Panc1 (cell line): ENCODE measurements around the gene WARS2. TPM values are rescaled to one million over a fixed set of nuclear protein-coding genes. Genes with fewer than 3 reads are reported as not detected.

Source experiments
- ATAC-seq: fragments of 200-7000 bp; cut with Tn5 transposase; 2 replicates; pipeline ENCODE4 v1.9.1; 2020; ENCODE audit warnings: mild to moderate bottlenecking, moderate library complexity
- BruUV-seq: library from RNA; stranded (reverse); fragments of 400-500 nt; replicated peaks from 2 replicates; lab custom pipeline; 2021; lab: Mats Ljungman, UMichigan
- CTCF ChIA-PET: fragments of 300-600 bp; sonication (Branson Sonifier 250); formaldehyde crosslinking; loops from one replicate; lab custom pipeline; 2022; ENCODE audit warnings: antibody characterized with exemption; lab: Charles Lee
- POLR2A ChIA-PET: fragments of 300-600 bp; sonication (Branson Sonifier 250); formaldehyde crosslinking; loops from one replicate; lab custom pipeline; 2022; ENCODE audit warnings: antibody characterized with exemption; lab: Charles Lee
- DNase-seq: peaks from one replicate; pipeline ENCODE4 v3.0.0-alpha.2; 2010; ENCODE audit warnings: low read depth, low spot score
- H3K27ac ChIP-seq: 2 replicates; pipeline ENCODE4 v1.5.1; 2011; ENCODE audit warnings: mild to moderate bottlenecking, low read length, inconsistent platforms
- H3K27me3 ChIP-seq: fragments of 200-500 bp; sonication (Bioruptor generic); 2 replicates; pipeline ENCODE4 v1.6.0; 2014; ENCODE audit warnings: low read length, inconsistent platforms; ENCODE audit not compliant: control insufficient read depth, insufficient read depth
- H3K36me3 ChIP-seq: fragments of 200-500 bp; sonication (Bioruptor generic); 2 replicates; pipeline ENCODE4 v1.5.1; 2014; ENCODE audit warnings: inconsistent platforms, mild to moderate bottlenecking, low read length, moderate library complexity; ENCODE audit not compliant: control insufficient read depth, insufficient read depth
- H3K4me1 ChIP-seq: 2 replicates; pipeline ENCODE4 v1.5.1; 2011; ENCODE audit warnings: inconsistent platforms, mild to moderate bottlenecking, low read length, moderate library complexity; ENCODE audit not compliant: control insufficient read depth, insufficient read depth
- H3K4me3 ChIP-seq, 2 experiments: 2 replicates each; pipeline ENCODE4 v1.5.1; 2011 to 2012; ENCODE audit warnings: low read depth in 2 of 2, low read length in 2 of 2, mild to moderate bottlenecking in 2 of 2, inconsistent platforms in 1 of 2, moderate library complexity in 1 of 2
- H3K9me3 ChIP-seq: fragments of 200-500 bp; sonication (Bioruptor generic); 2 replicates; pipeline ENCODE4 v1.5.1; 2014; ENCODE audit warnings: low read depth, mild to moderate bottlenecking, inconsistent platforms, low read length, moderate library complexity; ENCODE audit not compliant: control insufficient read depth, insufficient read depth
- POLR2AphosphoS5 ChIP-seq: IDR thresholded peaks from 2 replicates; pipeline ENCODE4 v1.6.1; 2012; ENCODE audit warnings: mild to moderate bottlenecking, low read depth, low read length, moderate library complexity
- SIN3A ChIP-seq: IDR thresholded peaks from 2 replicates; pipeline ENCODE4 v1.6.1; 2012; ENCODE audit warnings: low read depth, mild to moderate bottlenecking, low read length, moderate library complexity, borderline replicate concordance; ENCODE audit not compliant: insufficient read depth
- TCF7L2 ChIP-seq: IDR thresholded peaks from 2 replicates; pipeline ENCODE4 v1.6.1; 2011; ENCODE audit warnings: mild to moderate bottlenecking, low read depth, low read length, inconsistent platforms
- in situ Hi-C: cut with HindIII; loops from 2 replicates; pipeline ENCODE4 v1.10.0; 2016; ENCODE audit warnings: low sequenced_read_pairs, low pct_unique_long_range_greater_than_20kb
- intact Hi-C: fragments of 100-400 bp; cut with micrococcal nuclease; formaldehyde crosslinking; loops from one replicate; pipeline ENCODE4 v1.10.0; 2022; ENCODE audit not compliant: unreplicated experiment
- total RNA-seq: library from RNA; stranded (reverse); gene quantifications from one replicate; pipeline ENCODE4 v1.2.1, GENCODE V29; 2021; ENCODE audit not compliant: unreplicated experiment
- TF ChIP-seq, protein P1 (sequence below), 2 experiments: IDR thresholded peaks; 2 replicates each; pipeline ENCODE4 v1.6.1; 2011 to 2012; ENCODE audit warnings: low read depth in 2 of 2, control low read depth in 1 of 2, low read length in 1 of 2, mild to moderate bottlenecking in 1 of 2, moderate library complexity in 1 of 2; ENCODE audit not compliant: insufficient read depth in 1 of 2
- TF ChIP-seq, protein P2 (sequence below): fragments of 450-650 bp; IDR thresholded peaks from 2 replicates; pipeline ENCODE4 v1.5.1; 2017; ENCODE audit warnings: mild to moderate bottlenecking

The WARS2 gene
- total RNA-seq, 1 experiment from 2014 or later, result 6.6 TPM

DNA sequence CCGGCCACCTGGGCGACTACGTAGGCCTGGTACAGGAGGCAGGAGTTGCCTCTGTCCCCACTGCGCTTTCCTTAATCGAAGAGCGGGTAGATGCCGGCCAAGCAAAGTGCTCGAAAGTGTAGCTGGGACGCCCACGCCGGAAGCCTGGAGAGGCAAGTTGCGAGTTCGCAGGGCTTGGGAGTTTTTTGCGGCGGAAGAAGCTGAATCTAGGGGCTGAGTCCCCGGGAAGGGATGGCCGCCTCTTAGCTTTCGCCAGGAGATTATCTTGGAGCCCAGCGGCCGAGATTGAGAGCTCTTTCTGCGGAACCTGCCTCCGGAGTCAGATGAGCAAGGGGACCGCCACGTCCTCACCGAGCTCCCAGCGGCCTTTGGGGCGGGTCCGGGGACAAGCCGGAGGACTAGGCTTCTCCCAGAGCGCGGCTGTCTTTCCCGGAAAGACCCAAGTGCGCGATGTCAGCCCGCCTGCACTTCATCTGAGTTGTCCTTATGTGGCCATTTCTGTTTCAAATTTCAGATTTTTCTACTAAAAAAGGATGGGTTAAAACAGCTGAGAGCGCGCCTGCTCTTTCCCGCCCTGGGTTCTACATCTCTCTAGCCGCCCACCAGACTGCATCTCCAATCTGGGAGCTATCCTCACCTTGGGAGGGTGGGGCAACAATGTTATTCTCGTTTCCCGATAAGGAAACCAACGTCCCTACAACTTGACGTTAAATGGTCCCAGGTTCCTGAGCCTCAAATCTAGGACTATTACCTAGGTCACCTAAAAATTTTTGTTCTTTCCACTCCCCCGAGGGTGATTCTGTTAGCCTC, 139.9 kb downstream of the WARS2 start:
- TF ChIP-seq POLR2AphosphoS5, result no peak
- TF ChIP-seq, protein P1, sequence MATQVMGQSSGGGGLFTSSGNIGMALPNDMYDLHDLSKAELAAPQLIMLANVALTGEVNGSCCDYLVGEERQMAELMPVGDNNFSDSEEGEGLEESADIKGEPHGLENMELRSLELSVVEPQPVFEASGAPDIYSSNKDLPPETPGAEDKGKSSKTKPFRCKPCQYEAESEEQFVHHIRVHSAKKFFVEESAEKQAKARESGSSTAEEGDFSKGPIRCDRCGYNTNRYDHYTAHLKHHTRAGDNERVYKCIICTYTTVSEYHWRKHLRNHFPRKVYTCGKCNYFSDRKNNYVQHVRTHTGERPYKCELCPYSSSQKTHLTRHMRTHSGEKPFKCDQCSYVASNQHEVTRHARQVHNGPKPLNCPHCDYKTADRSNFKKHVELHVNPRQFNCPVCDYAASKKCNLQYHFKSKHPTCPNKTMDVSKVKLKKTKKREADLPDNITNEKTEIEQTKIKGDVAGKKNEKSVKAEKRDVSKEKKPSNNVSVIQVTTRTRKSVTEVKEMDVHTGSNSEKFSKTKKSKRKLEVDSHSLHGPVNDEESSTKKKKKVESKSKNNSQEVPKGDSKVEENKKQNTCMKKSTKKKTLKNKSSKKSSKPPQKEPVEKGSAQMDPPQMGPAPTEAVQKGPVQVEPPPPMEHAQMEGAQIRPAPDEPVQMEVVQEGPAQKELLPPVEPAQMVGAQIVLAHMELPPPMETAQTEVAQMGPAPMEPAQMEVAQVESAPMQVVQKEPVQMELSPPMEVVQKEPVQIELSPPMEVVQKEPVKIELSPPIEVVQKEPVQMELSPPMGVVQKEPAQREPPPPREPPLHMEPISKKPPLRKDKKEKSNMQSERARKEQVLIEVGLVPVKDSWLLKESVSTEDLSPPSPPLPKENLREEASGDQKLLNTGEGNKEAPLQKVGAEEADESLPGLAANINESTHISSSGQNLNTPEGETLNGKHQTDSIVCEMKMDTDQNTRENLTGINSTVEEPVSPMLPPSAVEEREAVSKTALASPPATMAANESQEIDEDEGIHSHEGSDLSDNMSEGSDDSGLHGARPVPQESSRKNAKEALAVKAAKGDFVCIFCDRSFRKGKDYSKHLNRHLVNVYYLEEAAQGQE (IDR thresholded peaks at IDR 0.05; ENCODE audit: insufficient read depth in 1 of 2, low read depth in 2 of 2, low read length in 1 of 2), result no peak
- TF ChIP-seq, protein P2, sequence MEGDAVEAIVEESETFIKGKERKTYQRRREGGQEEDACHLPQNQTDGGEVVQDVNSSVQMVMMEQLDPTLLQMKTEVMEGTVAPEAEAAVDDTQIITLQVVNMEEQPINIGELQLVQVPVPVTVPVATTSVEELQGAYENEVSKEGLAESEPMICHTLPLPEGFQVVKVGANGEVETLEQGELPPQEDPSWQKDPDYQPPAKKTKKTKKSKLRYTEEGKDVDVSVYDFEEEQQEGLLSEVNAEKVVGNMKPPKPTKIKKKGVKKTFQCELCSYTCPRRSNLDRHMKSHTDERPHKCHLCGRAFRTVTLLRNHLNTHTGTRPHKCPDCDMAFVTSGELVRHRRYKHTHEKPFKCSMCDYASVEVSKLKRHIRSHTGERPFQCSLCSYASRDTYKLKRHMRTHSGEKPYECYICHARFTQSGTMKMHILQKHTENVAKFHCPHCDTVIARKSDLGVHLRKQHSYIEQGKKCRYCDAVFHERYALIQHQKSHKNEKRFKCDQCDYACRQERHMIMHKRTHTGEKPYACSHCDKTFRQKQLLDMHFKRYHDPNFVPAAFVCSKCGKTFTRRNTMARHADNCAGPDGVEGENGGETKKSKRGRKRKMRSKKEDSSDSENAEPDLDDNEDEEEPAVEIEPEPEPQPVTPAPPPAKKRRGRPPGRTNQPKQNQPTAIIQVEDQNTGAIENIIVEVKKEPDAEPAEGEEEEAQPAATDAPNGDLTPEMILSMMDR, result no peak
- TF ChIP-seq TCF7L2, result no peak
- intact Hi-C loops, result loop anchor here (10.0 kb wide), 1 partner anchor 846 kb away; no protein-coding TSS in a partner anchor
- CTCF ChIA-PET, result no interaction called here
- POLR2A ChIA-PET, result no interaction called here
- no peak for ATAC-seq
- no TSS peak for BruUV-seq
- in situ Hi-C loops, result no loop called here
- DNase-seq, result no peak
- H3K9me3 ChIP-seq, result no peaks in the 10 kb centered on the region
- H3K27me3 ChIP-seq, result no peaks in the 10 kb centered on the region
- H3K27ac ChIP-seq, result no peak overlapping the region
- no peak overlapping the region for H3K4me3 ChIP-seq
- no peaks in the 10 kb centered on the region for H3K4me1 ChIP-seq
- no peaks in the 10 kb centered on the region for H3K36me3 ChIP-seq

DNA sequence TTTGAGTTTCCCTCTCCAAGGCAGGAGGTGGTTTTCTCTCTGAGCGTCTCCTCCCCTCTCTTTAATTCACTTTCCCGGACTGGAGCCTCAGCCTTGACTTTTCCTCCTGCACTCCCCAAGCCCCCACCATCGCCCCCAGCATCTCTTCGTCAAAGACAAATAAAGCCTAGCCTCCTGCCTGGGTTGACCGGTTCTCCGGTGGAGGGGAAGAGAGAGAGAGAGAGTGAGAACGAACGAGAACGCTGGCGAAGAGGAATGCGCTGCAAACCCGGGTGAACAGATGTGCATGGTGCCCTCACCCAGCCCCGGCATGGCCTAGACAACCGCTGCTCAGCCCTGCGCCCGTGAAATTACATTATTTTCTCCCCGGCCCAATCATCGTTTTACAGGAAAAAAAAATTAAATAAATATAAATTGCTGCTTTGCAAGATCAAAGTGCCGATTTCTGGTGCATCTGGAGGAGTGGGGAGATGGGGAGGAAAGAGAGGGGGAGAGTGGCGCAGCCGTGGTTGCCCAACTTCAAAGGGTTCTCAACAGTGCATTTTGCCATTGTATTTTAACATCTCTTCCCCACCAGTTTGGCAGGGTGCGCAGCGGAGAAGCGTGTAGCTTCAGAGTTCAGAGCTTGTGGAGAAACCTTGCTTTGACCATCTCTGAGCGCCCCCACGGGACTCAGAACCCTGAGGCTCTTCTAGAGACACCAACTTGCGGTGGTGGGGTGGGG, 140.9 kb downstream of the WARS2 start:
- TF ChIP-seq TCF7L2, result no peak
- TF ChIP-seq POLR2AphosphoS5, result no peak
- DNase-seq (no peak), ATAC-seq (no peak)
- H3K27me3 ChIP-seq, result no peaks in the 10 kb centered on the region
- no peaks in the 10 kb centered on the region for H3K4me1 ChIP-seq
- H3K36me3 ChIP-seq, result no peaks in the 10 kb centered on the region
- no TSS peak for BruUV-seq
- H3K27ac ChIP-seq, result no peak overlapping the region
- no peaks in the 10 kb centered on the region for H3K9me3 ChIP-seq
- POLR2A ChIA-PET, result no interaction called here
- no peak overlapping the region for H3K4me3 ChIP-seq
- intact Hi-C loops, result loop anchor here (10.0 kb wide), 1 partner anchor 845 kb away; no protein-coding TSS in a partner anchor
- CTCF ChIA-PET, result no interaction called here
- in situ Hi-C loops, result no loop called here

DNA sequence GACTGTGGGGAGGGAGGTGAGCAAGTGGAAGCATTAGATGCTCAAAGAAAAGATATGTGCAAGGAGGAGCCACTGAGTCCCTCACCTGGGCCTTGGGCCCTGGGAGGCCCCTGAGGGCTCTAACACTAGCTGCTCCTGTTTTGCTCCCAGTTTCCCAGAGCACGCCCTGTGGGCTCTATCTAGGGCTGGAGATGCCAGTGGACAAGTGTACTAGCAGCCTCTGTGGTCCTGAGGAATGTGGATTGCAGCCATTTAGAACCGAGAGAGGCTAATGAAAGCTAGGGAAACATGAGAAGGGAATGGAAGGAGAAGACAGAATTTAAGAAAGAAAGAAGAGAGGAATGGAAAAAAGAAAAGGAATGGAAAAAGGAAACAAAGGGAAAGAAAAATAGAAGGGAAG, 142.3 kb downstream of the WARS2 start:
- no peaks in the 10 kb centered on the region for H3K27me3 ChIP-seq
- POLR2A ChIA-PET, result no interaction called here
- in situ Hi-C loops (no loop called here), intact Hi-C loops (no loop called here)
- H3K4me3 ChIP-seq, result no peak overlapping the region
- TF ChIP-seq, protein P2, result no peak
- TF ChIP-seq POLR2AphosphoS5, result no peak
- TF ChIP-seq, protein P1 (IDR thresholded peaks at IDR 0.05; ENCODE audit: insufficient read depth in 1 of 2, low read depth in 2 of 2, low read length in 1 of 2), result no peak
- TF ChIP-seq SIN3A, result no peak
- CTCF ChIA-PET, result no interaction called here
- H3K4me1 ChIP-seq, result no peaks in the 10 kb centered on the region
- no peak for ATAC-seq
- no peak overlapping the region for H3K27ac ChIP-seq
- H3K36me3 ChIP-seq, result no peaks in the 10 kb centered on the region
- H3K9me3 ChIP-seq, result no peaks in the 10 kb centered on the region
- no peak for DNase-seq
- no TSS peak for BruUV-seq
